ENCODE results near the gene TGM1.

The TGM1 gene

GRCh38 chr14:24262821-24263733, at the start of gene TGM1:
TGM1 (minus strand) TSS chr14:24263177; CDS start chr14:24262352, 825 bp downstream.
- no peak within 1 kb of the TSS for H3K4me3 ChIP-seq (ENCODE audit: low read depth, low read length)
- no peak for DNase-seq (ENCODE audit: low read depth, low spot score)
- ChIA-PET CTCF (interaction anchor here (1.0 to 16.0 kb wide), 3 partner anchors 7 to 44 kb away, joined by 3 to 155 read pairs (median 57); partner anchors contain the start of genes RABGGTA and TINF2), POLR2A (no interaction called here)
- TF ChIP-seq CTCF (IDR thresholded peaks at IDR 0.05; ENCODE audit: insufficient read depth, low read length, missing control alignments), result no peak

GRCh38 chr14:24311837-24312615, 49.0 kb upstream of the TGM1 start:
- H3K4me3 ChIP-seq (ENCODE audit: low read depth, low read length), result no peak overlapping the region
- TF ChIP-seq CTCF (IDR thresholded peaks at IDR 0.05; ENCODE audit: insufficient read depth, low read length, missing control alignments), result no peak
- no peak for DNase-seq (ENCODE audit: low read depth, low spot score)
- ChIA-PET POLR2A (interaction anchor here (1.1 kb wide), 1 partner anchor 118 kb away, joined by 4 read pairs; no protein-coding TSS in a partner anchor), CTCF (interaction anchor here (8.7 to 37.5 kb wide), 4 partner anchors 8 to 121 kb away, joined by 118 to 688 read pairs (median 534); partner anchors contain the start of genes ADCY4, CBLN3, CIDEB and DHRS1)

GRCh38 chr14:24310646-24311604, 47.9 kb upstream of the TGM1 start, which contains the start of gene LTB4R:
LTB4R (plus strand) TSS chr14:24311502; CDS start chr14:24315652, 4,150 bp downstream.
- TF ChIP-seq CTCF (IDR thresholded peaks at IDR 0.05; ENCODE audit: insufficient read depth, low read length, missing control alignments), result peak; percentile 48
- no peak for DNase-seq (ENCODE audit: low read depth, low spot score)
- H3K4me3 ChIP-seq (ENCODE audit: low read depth, low read length), result peak within 1 kb of the TSS; percentile 33
- CTCF ChIA-PET, result interaction anchor here (0.7 to 37.5 kb wide), 12 partner anchors 6 to 175 kb away, joined by 3 to 688 read pairs (median 4); partner anchors contain the start of genes ADCY4, CBLN3, CIDEB and DHRS1
- POLR2A ChIA-PET, result interaction anchor here (1.1 kb wide), 1 partner anchor 119 kb away, joined by 4 read pairs; no protein-coding TSS in a partner anchor

GRCh38 chr14:24310265-24310645, 47.3 kb upstream of the TGM1 start:
- ChIA-PET CTCF (interaction anchor here (0.7 to 37.5 kb wide), 13 partner anchors 6 to 174 kb away, joined by 3 to 688 read pairs (median 3); partner anchors contain the start of genes ADCY4, CBLN3, CIDEB and DHRS1), POLR2A (no interaction called here)
- TF ChIP-seq CTCF (IDR thresholded peaks at IDR 0.05; ENCODE audit: insufficient read depth, low read length, missing control alignments), result no peak
- DNase-seq (ENCODE audit: low read depth, low spot score), result no peak
- H3K4me3 ChIP-seq (ENCODE audit: low read depth, low read length), result no peak overlapping the region; the same call in 1 of the 2 replicates

- no peak for TF ChIP-seq CTCF (IDR thresholded peaks at IDR 0.05; ENCODE audit: insufficient read depth, low read length, missing control alignments)
- POLR2A ChIA-PET, result interaction anchor here (0.7 to 1.5 kb wide), 2 partner anchors 67 to 121 kb away, joined by 3 to 8 read pairs; no protein-coding TSS in a partner anchor
- CTCF ChIA-PET, result interaction anchor here (0.8 to 37.5 kb wide), 16 partner anchors 5 to 252 kb away, joined by 3 to 688 read pairs (median 8); partner anchors contain the start of genes ADCY4, CBLN3, CIDEB and DHRS1
- peak within 1 kb of the TSS; percentile 33 for H3K4me3 ChIP-seq (ENCODE audit: low read depth, low read length)
- DNase-seq (ENCODE audit: low read depth, low spot score), result no peak
These were observed 46.7 kb upstream of the TGM1 start, which contains the start of gene LTB4R2 for GRCh38 chr14:24309538-24310264. LTB4R2 (plus strand) TSS chr14:24310140; CDS start chr14:24310665, 525 bp downstream.

All from AG04449 (cell line).